Umbilical cord (tissue), 1 donor: ENCODE measurements around the gene RAB20. TPM values are rescaled to one million over a fixed set of nuclear protein-coding genes. Genes with fewer than 3 reads are reported as not detected.

Source experiments
- total RNA-seq: library from RNA; depleted of rRNA; stranded (reverse); fragments of >200 nt; gene quantifications from one replicate; pipeline ENCODE4 v1.2.3, GENCODE V29; 2014; ENCODE audit warnings: low replicate concordance; ENCODE audit not compliant: insufficient read depth

RAB20 gene
- total RNA-seq, 1 donor from 2014 or later = 24.1 TPM

Other genes starting within 250 kb of the RAB20 start
- gene NAXD, start 53.8 kb upstream of the RAB20 start, total RNA-seq = 13.5 TPM
- 36.4 TPM for gene CARS2, start 144.4 kb upstream of the RAB20 start, total RNA-seq
- gene ING1, start 152.0 kb upstream of the RAB20 start, total RNA-seq = 6.5 TPM